DOHH2 (cell line): ENCODE measurements around the gene TMEM258.

ENCODE experiments used
- H3F3A ChIP-seq: fragments of 200-600 bp; sonication (generic), shearing (Covaris generic); 2 replicates; pipeline ENCODE4 v1.6.0; 2016; ENCODE audit warnings: antibody characterized with exemption, mild to moderate bottlenecking; ENCODE audit not compliant: control insufficient read depth, insufficient read depth
- H3K27ac ChIP-seq: fragments of 200-600 bp; sonication (generic); 2 replicates; pipeline ENCODE4 v1.5.1; 2014; ENCODE audit warnings: low read depth, mild to moderate bottlenecking, low read length, moderate library complexity
- H3K27me3 ChIP-seq: fragments of 200-600 bp; sonication (generic); 2 replicates; pipeline ENCODE4 v1.6.1; 2014; ENCODE audit warnings: mild to moderate bottlenecking, low read length, mixed read lengths; ENCODE audit not compliant: control insufficient read depth
- H3K36me3 ChIP-seq: fragments of 200-600 bp; sonication (generic); 2 replicates; pipeline ENCODE4 v1.6.1; 2014; ENCODE audit warnings: mild to moderate bottlenecking, low read length, moderate library complexity, mixed read lengths; ENCODE audit not compliant: control insufficient read depth
- H3K4me1 ChIP-seq: fragments of 200-600 bp; sonication (generic); 2 replicates; pipeline ENCODE4 v1.6.1; 2014; ENCODE audit warnings: mild to moderate bottlenecking, low read length, mixed read lengths; ENCODE audit not compliant: control insufficient read depth
- H3K4me2 ChIP-seq: fragments of 200-600 bp; sonication (generic); 2 replicates; pipeline ENCODE4 v1.6.0; 2014; ENCODE audit warnings: mild to moderate bottlenecking, low read length, moderate library complexity
- H3K4me3 ChIP-seq: fragments of 200-600 bp; sonication (generic); 2 replicates; pipeline ENCODE4 v1.5.1; 2014; ENCODE audit warnings: mild to moderate bottlenecking, low read length, mixed read lengths
- H3K79me2 ChIP-seq: fragments of 200-600 bp; sonication (generic); 2 replicates; pipeline ENCODE4 v1.6.1; 2014; ENCODE audit warnings: mild to moderate bottlenecking, low read length, mixed read lengths; ENCODE audit not compliant: control insufficient read depth
- H3K9me2 ChIP-seq: fragments of 200-600 bp; sonication (generic); replicated peaks from 2 replicates; pipeline ENCODE4 v1.6.1; 2014; ENCODE audit warnings: mild to moderate bottlenecking, low read length, mixed read lengths; ENCODE audit not compliant: control insufficient read depth
- H3K9me3 ChIP-seq: fragments of 200-600 bp; sonication (generic); 2 replicates; pipeline ENCODE4 v1.6.1; 2014; ENCODE audit warnings: antibody characterized with exemption, low read length, mixed read lengths; ENCODE audit not compliant: control insufficient read depth, insufficient read depth
- H4K20me1 ChIP-seq: fragments of 200-600 bp; sonication (generic); 2 replicates; pipeline ENCODE4 v1.6.0; 2014; ENCODE audit warnings: low read depth, mild to moderate bottlenecking, antibody characterized with exemption, low read length, moderate library complexity; ENCODE audit not compliant: control insufficient read depth, insufficient read depth
- EZH2phosphoT487 ChIP-seq: fragments of 200-600 bp; sonication (generic); IDR thresholded peaks from 2 replicates; pipeline ENCODE4 v1.6.1; 2017; ENCODE audit warnings: borderline replicate concordance, mild to moderate bottlenecking, antibody characterized with exemption, low read length, moderate library complexity, mixed read lengths
- TF ChIP-seq, protein P1 (sequence below): fragments of 200-600 bp; sonication (generic); IDR thresholded peaks from one replicate; pipeline ENCODE4 v1.5.1; 2014; ENCODE audit warnings: antibody characterized with exemption, mild to moderate bottlenecking, low read depth, low read length; ENCODE audit not compliant: poor library complexity, severe bottlenecking

The TMEM258 gene

DNA sequence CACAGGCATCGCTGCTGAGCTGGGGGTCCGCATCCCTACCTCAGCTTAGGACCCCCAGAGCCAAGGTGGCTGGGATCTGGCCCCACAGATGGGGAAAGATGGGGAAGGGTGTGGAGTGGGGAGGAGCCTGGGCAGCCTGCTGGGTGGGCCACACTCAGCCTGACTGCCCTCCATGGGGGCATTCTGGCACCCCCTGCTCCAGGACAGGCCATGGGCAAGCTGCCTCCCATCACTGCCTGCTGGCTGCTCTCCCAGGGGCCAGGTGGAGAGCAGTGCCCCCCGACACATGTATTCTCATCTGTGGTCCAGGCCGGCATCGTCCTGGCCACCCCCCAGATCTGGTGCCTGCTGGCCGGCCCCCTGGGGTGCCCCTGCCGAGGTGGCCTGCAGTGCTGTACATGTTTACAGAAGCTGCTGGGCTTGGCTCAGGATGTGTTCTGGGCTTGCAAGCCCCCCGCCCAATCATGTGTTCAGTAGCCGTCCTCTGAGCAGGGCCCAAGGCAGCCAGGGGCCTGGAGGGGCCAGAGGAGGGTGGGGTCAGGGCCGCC is 47.7 kb downstream of the TMEM258 start:
- Histone ChIP-seq H3K27me3 (peaks cover 6% of the 10 kb centered on the region), H3K27ac (no peak overlapping the region)

DNA sequence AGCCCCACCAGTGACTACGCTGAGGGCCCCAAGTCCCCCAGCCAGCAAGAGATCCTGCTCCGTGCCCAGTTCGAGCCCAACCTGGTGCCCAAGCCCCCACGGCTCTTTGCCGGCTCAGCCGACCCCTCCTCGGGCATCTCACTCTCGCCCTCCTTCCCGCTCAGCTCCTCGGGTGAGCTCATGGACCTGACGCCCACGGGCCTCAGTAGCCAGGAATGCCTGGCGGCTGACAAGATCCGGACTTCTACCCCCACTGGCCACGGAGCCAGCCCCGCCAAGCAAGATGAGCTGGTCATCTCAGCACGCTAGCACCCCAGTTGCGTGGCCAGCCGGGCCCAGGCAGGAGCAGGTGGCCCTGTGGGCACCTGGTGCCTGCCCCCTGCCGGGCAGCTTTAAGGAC is 48.2 kb downstream of the TMEM258 start:
- Histone ChIP-seq H3K4me1 (no peaks in the 10 kb centered on the region), H3K9me2 (no peaks in the 10 kb centered on the region), H3F3A (no peaks in the 10 kb centered on the region), H3K27ac (no peak overlapping the region), H3K4me2 (no peak overlapping the region), H3K27me3 (peaks cover 4% of the 10 kb centered on the region; the same call in 1 of the 2 replicates), H3K4me3 (no peak overlapping the region), H3K36me3 (no peaks in the 10 kb centered on the region), H3K79me2 (no peaks in the 10 kb centered on the region), H3K9me3 (no peaks in the 10 kb centered on the region), H4K20me1 (no peaks in the 10 kb centered on the region)
- TF ChIP-seq EZH2phosphoT487, result no peak
- TF ChIP-seq, protein P1, sequence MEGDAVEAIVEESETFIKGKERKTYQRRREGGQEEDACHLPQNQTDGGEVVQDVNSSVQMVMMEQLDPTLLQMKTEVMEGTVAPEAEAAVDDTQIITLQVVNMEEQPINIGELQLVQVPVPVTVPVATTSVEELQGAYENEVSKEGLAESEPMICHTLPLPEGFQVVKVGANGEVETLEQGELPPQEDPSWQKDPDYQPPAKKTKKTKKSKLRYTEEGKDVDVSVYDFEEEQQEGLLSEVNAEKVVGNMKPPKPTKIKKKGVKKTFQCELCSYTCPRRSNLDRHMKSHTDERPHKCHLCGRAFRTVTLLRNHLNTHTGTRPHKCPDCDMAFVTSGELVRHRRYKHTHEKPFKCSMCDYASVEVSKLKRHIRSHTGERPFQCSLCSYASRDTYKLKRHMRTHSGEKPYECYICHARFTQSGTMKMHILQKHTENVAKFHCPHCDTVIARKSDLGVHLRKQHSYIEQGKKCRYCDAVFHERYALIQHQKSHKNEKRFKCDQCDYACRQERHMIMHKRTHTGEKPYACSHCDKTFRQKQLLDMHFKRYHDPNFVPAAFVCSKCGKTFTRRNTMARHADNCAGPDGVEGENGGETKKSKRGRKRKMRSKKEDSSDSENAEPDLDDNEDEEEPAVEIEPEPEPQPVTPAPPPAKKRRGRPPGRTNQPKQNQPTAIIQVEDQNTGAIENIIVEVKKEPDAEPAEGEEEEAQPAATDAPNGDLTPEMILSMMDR, result no peak

More for the DNA sequence above, 47.7 kb downstream of the TMEM258 start:
- H3K79me2 ChIP-seq, result no peaks in the 10 kb centered on the region
- no peak overlapping the region for H3K4me3 ChIP-seq
- no peaks in the 10 kb centered on the region for H3K36me3 ChIP-seq
- H3K4me1 ChIP-seq, result no peaks in the 10 kb centered on the region
- H3K9me2 ChIP-seq, result no peaks in the 10 kb centered on the region
- H3F3A ChIP-seq, result no peaks in the 10 kb centered on the region
- H3K4me2 ChIP-seq, result no peak overlapping the region
- no peaks in the 10 kb centered on the region for H3K9me3 ChIP-seq
- H4K20me1 ChIP-seq, result no peaks in the 10 kb centered on the region
- TF ChIP-seq, protein P1, result no peak
- no peak for TF ChIP-seq EZH2phosphoT487

DNA sequence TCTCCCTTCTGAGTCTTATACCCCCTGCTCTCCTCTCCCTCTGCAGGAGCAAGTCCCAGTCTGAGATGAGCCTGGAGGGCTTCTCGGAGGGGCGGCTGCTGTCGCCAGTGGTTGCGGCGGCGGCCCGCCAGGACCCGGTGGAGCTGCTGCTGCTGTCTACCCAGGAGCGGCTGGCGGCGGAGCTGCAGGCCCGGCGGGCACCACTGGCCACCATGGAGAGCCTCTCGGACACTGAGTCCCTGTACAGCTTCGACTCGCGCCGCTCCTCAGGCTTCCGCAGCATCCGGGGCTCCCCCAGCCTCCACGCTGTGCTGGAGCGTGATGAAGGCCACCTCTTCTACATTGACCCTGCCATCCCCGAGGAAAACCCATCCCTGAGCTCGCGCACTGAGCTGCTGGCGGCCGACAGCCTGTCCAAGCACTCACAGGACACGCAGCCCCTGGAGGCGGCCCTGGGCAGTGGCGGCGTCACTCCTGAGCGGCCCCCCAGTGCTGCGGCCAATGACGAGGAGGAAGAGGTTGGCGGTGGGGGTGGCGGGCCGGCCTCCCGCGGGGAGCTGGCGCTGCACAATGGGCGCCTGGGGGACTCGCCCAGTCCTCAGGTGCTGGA is 48.8 kb downstream of the TMEM258 start:
- Histone ChIP-seq H3K4me3 (no peak overlapping the region), H3K4me1 (no peaks in the 10 kb centered on the region), H3K4me2 (no peak overlapping the region), H3K9me3 (no peaks in the 10 kb centered on the region), H3K36me3 (no peaks in the 10 kb centered on the region), H3K79me2 (no peaks in the 10 kb centered on the region), H3F3A (no peaks in the 10 kb centered on the region), H3K27me3 (peaks cover under 1% of the 10 kb centered on the region; the same call in 1 of the 2 replicates), H3K27ac (no peak overlapping the region), H3K9me2 (no peaks in the 10 kb centered on the region), H4K20me1 (no peaks in the 10 kb centered on the region)
- no peak for TF ChIP-seq EZH2phosphoT487
- TF ChIP-seq, protein P1, result no peak
